HG03575 (cell line): ENCODE measurements around the gene RYK.

Experiments used
- ATAC-seq: cut with Tn5 transposase; IDR thresholded peaks from one replicate; pipeline ENCODE4 v1.9.1; 2021; ENCODE audit not compliant: unreplicated experiment, insufficient number of reproducible peaks, low FRiP score; ENCODE audit errors: extremely low read depth

Gene RYK

GRCh38 chr3:134180761-134181160 lies 69.9 kb downstream of the RYK start:
- no peak for ATAC-seq

GRCh38 chr3:134179508-134179907 lies 71.2 kb downstream of the RYK start:
- no peak for ATAC-seq

GRCh38 chr3:134163096-134163495 lies 87.6 kb downstream of the RYK start:
- ATAC-seq = no peak

- no peak for ATAC-seq
These were observed 88.6 kb downstream of the RYK start for GRCh38 chr3:134161898-134162615.

GRCh38 chr3:134155446-134155845 lies 95.2 kb downstream of the RYK start:
- ATAC-seq = no peak

GRCh38 chr3:134153761-134154160 lies 96.9 kb downstream of the RYK start:
- no peak for ATAC-seq

GRCh38 chr3:134150476-134150875 lies 100.2 kb downstream of the RYK start:
- no peak for ATAC-seq

- no peak for ATAC-seq
These were observed 101.4 kb downstream of the RYK start for GRCh38 chr3:134149286-134149685.

GRCh38 chr3:134148534-134148933 lies 102.1 kb downstream of the RYK start:
- ATAC-seq = no peak

- no peak for ATAC-seq
These were observed 103.2 kb downstream of the RYK start for GRCh38 chr3:134147411-134147810.

GRCh38 chr3:134146666-134147065 lies 104.0 kb downstream of the RYK start:
- no peak for ATAC-seq

GRCh38 chr3:134145183-134145582 lies 105.5 kb downstream of the RYK start:
- no peak for ATAC-seq

GRCh38 chr3:134144694-134145093 lies 106.0 kb downstream of the RYK start:
- no peak for ATAC-seq

- no peak for ATAC-seq
These were observed 106.7 kb downstream of the RYK start for GRCh38 chr3:134143828-134144401.

GRCh38 chr3:134136604-134137003 lies 114.1 kb downstream of the RYK start:
- ATAC-seq = no peak

GRCh38 chr3:134134698-134135415 lies 115.8 kb downstream of the RYK start:
- ATAC-seq = no peak

GRCh38 chr3:134134240-134134639 lies 116.4 kb downstream of the RYK start:
- no peak for ATAC-seq

- ATAC-seq = no peak
These were observed 117.7 kb downstream of the RYK start for GRCh38 chr3:134132961-134133360.

- ATAC-seq = no peak
These were observed 124.5 kb downstream of the RYK start for GRCh38 chr3:134126153-134126552.

GRCh38 chr3:134114726-134115125 lies 135.9 kb downstream of the RYK start:
- no peak for ATAC-seq
